C4-2B (cell line): ENCODE measurements around the gene CACNA2D3.

ENCODE experiments used
- ZFX ChIP-seq: fragments of 450-650 bp; IDR thresholded peaks from 2 replicates; pipeline ENCODE4 v1.6.1; 2017
- TF ChIP-seq, protein P1 (sequence below): fragments of 450-650 bp; conservative IDR thresholded peaks from 2 replicates; pipeline ENCODE4 v1.5.1; 2017; ENCODE audit warnings: mild to moderate bottlenecking

DNA sequence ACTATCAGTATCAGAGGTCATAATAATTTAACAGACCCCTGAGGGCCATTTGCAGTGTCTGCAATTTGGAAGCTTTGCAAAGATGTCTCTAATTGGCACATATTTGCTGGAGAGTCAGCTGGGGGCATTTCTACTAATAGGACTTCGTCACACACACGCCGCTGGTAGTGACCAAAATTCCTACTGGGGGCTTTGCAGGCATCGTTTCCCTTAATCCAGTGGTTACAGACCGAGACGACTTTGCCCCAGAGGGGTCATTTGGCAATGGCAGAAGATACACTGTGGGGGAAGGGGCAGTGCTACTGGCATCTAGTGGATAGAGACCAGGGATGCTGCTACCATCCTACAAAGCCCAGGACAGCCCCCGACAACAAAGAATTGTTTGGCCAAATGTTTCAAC lies 956.5 kb downstream of the CACNA2D3 start:
- TF ChIP-seq, protein P1, sequence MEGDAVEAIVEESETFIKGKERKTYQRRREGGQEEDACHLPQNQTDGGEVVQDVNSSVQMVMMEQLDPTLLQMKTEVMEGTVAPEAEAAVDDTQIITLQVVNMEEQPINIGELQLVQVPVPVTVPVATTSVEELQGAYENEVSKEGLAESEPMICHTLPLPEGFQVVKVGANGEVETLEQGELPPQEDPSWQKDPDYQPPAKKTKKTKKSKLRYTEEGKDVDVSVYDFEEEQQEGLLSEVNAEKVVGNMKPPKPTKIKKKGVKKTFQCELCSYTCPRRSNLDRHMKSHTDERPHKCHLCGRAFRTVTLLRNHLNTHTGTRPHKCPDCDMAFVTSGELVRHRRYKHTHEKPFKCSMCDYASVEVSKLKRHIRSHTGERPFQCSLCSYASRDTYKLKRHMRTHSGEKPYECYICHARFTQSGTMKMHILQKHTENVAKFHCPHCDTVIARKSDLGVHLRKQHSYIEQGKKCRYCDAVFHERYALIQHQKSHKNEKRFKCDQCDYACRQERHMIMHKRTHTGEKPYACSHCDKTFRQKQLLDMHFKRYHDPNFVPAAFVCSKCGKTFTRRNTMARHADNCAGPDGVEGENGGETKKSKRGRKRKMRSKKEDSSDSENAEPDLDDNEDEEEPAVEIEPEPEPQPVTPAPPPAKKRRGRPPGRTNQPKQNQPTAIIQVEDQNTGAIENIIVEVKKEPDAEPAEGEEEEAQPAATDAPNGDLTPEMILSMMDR: no peak
- TF ChIP-seq ZFX: no peak
